ENCODE measurements around the gene CTNNA3.

The CTNNA3 gene

DNA sequence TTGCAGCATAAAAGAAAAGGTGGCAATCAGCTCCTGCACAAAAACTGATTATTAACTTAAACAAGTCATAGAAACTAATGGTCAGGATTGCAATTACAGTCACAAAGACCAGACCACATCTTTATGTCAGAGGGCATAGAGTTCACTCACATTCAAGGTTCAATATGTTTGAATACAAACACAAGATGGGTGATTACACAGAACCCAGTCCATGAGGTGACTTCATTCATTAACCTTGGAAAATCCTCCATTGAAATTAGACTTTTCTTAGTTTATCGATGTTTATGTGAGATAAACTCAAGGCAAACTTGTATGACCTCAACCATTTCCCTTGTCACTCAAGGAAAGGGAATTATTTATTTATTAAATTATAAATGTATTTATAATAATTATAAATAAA, 1158.8 kb downstream of the CTNNA3 start:
- no peak for DNase-seq (ENCODE audit: low read depth)

DNA sequence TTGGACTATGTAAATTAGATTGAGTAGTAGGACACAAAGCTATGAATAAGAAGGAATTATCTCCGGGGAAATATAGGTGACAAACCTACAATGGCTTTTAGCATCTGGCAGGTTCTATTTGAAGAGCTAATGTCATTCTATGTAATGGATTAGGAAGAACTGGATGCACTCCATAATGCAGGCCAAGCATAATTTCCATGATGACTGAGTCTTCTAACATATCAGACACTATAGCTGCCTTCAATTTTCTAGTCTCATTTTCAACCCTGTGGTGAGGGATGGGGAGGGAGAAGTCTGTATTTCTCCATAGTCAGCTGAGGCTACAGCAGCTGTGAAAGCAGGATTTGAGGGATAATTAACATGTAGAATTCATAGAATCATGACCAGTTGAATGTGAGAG, 1160.6 kb downstream of the CTNNA3 start:
- DNase-seq (ENCODE audit: low read depth): no peak

DNA sequence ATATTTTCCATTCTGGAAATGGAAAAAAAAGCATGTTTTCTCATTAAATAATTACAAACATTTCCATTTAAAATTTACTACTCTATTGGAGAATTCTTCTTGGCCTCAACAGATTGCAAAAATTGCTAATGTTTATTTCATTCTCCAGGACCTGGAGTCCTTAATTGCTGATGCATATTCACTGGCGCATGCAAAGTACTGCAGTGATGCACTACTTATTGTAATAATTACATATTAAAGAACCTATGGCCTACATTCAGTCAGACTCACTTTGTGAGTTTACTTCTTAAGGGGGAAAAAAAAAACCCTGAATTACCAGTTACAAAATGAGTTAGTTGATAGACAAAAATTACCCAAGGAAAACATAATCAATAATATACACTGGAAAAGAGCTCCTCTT, 1161.1 kb downstream of the CTNNA3 start:
- DNase-seq (ENCODE audit: low read depth): no peak

DNA sequence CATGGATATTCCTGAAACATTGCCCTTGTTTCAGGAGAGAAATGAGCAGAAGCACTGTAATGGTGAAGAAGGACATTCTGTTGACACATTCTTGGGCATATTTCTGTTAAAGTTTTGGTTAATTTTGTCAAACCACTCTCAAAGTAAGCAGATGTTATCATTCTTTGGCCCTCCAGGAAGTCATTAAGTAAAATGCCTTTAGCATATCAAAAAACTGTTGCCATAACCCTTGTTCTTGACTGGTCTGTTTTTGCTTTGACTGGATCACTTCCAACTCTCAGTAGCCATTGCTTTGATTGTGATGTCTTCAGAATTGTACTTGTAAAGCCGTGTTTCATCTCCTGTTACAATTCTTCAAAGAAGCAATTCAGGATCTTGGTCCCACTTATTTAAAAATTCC, 1174.5 kb downstream of the CTNNA3 start:
- DNase-seq (ENCODE audit: low read depth): no peak

DNA sequence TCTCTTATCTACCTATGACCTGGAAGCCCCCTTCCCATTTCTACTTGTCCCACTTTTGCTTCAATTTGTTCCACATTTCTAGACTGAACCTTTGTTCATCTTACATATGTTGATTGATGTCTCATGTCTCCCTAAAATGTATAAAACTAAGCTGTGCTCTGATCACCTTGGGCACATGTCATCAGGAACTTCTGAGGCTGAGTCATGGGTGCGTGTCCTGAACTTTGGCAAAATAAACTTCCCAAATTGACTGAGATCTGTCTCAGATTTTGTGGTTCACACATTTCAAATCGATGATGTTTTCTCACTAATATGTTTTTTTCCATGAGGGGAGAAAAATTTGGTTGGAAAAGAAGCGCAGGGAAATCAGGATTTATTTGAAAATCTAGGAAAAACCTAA, 1176.4 kb downstream of the CTNNA3 start:
- no peak for DNase-seq (ENCODE audit: low read depth)

DNA sequence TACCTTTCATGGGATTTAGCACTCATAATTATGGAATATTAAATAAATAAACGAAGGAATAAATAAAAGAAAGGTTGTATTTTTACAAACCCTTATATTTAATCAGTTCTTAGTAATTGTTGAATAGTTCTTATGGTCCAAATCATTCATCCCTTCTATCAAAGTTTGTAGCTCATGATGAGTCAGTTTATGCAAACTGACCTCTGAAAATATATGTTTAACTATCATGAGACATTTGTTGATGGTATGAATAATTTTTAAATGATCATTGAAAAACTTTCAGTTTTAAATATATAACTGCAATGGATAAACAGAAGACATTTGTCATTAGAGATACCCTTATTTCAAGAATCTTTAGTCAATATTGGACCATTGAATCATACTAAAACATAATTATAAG, 1181.3 kb downstream of the CTNNA3 start:
- DNase-seq (ENCODE audit: low read depth): no peak

DNA sequence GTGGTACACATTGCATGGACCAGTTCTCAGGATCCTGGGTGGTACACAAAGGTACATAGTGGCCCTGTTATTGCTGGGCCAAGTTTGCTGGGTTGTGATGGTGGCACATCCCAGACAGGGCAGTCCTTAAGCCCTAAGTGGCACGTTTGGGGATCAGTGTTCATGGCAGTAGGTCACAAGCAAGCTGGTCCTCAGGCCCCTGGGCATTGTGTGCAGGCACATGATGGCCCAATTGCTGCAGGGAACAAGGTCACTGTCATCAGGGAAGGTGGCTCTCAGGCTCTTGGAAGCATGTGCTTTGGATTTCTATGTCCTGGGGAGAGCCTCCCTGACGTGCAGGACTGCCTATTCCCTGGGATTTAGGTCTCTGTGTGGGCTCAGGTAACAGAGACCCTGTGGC, 1182.5 kb downstream of the CTNNA3 start:
- no peak for DNase-seq (ENCODE audit: low read depth)

DNA sequence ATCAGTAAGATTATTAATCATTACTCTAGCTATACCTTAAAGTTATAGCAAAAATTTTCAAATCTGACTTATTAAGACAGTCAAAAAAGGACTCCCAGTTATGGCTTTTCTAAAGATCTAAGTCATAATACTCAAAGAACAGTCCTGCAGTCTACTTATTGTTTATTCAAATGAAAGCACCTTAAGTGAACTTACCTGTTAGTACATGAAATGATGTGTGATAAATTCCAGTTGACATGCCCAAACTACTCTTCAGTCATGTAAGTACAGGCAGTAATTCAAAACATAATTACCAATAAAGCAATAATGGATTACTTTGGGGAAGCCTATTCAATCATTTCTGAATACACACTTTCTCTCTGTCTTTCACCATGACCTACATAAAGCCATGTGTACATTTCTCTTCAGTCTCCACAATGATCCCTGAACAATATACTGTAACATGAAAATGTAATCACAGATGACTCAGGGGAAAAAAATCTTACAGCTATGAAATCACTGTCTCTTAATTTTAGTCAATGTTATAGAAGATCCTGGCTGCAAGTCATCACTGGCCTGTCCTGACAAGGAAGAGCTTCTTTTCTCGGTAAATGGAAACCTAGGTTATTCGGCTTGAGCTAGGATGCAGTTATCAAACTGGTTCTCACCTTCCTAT, 1190.9 kb downstream of the CTNNA3 start:
- no peak for DNase-seq (ENCODE audit: low read depth)

DNA sequence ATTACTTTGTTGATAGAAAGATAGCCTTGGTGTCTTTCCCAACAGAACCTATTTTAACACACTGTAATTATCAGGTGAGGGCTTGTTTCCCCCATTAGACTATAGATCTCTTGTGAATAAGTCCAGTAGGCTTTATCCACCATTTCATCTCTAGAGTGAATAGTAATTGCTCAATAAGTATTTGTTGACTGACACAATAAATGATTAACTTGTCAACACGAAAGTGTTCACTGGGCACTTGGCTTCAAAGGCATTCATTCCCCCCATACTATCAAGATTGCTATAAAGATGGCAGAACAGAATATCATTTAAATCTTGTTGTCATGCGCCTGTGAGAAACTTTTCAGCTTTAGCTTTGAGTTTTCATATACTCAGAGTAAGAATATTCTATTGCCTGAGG, 1194.6 kb downstream of the CTNNA3 start:
- no peak for DNase-seq (ENCODE audit: low read depth)

DNA sequence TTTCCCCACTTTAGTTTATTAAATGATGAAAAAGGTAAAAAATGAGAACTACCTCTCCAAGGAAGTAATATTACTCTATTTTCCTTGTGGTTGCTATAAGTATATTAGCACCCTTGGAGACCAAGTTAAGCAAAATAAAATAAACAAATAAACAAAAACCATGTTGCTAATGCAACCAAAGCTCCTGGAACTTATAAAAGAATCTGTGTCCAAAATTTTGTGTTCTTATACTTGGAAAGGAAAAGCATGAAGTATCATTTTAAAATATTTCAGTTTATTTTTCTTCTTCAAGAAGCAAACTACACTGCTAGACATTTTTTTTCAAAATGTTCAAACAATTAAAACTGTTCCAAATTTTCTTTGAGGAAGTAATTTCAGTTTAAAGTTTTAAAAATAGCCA, 1212.0 kb downstream of the CTNNA3 start:
- DNase-seq (ENCODE audit: low read depth): no peak

DNA sequence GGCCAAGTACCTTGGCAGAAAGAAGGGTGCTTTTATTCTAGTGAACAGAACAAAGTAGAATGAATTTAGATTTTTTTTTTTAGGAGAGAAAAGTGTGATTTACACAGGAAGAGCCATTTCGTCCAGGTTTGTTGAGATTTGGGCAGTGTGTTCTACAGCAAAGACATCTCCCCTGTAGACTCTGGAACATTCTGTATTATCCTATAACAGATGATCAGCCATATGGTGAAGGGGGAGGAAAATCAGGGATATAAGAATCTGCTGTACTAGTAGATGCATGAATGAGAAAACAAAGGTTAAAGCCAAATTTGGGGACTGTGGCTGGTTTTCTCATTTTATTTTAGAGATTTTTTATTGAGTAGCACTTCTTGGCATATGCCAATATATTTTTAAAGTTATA, 1223.8 kb downstream of the CTNNA3 start:
- DNase-seq (ENCODE audit: low read depth): no peak

DNA sequence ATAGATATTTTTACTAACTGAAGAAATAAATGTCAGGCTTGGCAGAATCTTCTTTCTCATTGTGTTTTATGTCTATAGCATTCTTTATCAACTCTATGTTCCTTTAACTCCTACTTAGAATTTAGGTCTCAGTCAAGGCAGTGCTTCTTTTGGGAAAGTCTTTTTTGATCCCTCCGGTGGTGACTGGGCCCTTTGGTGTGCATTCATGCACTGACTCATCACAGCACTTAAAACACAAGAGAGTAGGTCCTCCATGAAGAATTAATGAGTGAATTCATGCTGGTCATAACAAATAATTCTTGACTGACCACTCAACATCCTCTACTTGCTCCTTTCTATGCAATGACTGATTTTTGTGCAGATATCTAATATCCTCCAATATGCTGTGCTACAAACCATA, 1229.0 kb downstream of the CTNNA3 start:
- DNase-seq (ENCODE audit: low read depth): no peak

DNA sequence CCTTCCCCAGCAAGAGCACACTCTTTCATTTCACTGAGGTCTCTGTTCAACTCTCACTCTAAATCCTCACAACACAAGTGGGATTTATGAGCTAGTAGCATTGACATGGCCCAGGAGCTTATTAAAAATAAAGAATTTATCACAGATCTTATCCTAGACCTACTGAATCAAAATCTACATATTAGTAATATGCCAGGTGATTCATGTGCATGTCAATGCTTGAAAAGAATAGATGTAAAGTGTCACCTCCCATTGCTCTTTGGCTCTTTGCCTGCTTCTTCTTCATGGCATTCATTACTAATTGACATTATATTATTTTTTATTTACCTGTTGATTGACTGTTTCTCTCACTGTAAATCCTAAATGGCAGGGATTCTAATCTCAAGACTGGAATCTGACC, 1229.4 kb downstream of the CTNNA3 start:
- DNase-seq (ENCODE audit: low read depth): no peak

DNA sequence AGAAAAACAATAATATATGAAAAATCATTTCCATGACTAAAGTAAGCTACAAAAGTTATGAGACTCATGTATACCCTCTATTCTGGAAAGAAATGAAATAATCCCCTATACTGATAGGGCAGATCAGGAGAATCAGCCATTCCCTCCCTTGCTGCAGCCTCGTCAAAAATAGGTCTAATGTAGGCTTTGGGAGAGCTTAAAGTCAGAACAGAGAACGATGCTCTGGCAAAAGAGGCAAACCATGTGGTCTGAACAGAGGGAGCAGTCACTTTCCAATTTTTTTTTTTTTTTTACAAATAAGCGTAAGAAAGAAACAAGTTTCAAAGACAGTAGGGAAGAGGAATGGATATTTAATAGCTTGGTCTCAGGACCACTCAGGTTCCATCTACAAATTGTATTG, 1232.4 kb downstream of the CTNNA3 start:
- no peak for DNase-seq (ENCODE audit: low read depth)

DNA sequence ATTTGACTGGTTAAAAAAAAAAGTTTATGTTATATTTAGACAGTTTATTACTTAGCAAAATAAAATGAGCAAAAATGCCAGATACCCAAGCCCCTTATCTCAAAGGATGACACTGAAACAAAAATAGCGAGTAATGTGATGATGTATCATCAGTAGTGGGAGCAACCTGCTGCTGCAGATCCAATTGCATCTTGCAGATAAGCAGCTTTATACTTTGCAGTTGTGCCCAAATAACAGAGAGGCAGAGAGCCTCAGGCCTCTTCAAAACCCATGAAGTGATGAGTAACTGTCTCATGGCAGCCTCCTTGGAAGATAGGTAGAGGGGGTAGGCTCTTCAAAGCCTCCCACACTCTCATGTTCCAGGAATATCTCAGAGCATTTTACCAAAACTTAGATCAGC, 1238.4 kb downstream of the CTNNA3 start:
- no peak for DNase-seq (ENCODE audit: low read depth)

DNA sequence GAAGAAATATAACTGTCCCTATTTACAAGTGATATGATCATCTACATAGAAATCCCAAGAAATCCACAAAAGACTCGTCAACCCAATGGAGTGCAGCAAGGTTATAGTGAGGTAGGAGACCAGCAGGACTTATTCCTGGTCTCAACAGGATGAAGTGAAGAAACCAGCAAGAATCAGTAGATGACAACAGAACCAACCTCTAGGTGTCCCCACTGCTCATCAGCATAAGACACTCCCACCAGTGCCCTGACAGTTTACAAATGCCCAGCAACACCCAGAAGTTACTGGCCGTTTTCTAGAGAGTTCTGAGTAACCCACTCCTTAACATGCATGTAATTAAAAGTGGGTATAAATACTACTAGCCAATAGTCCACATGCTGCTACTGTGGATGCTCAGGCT, 1240.7 kb downstream of the CTNNA3 start:
- DNase-seq (ENCODE audit: low read depth): no peak

DNA sequence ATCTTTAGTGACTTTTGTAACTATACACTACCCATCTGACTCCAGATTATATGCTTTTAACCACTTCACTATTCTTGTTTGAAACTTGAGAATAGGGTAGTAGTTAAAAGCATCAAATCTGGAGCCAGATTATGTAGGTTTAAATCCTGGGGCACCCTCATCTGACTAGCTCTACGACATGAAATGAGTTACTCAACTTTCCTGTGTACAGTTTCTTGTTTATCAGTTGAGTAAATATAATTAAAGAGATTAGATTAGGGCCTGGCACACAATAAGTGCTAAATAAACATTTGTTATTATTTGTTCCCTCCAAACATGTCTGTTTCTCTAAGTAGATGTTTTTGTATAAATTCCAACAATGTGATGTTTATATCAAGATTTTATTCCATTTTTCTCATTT, 1255.4 kb downstream of the CTNNA3 start:
- no peak for DNase-seq (ENCODE audit: low read depth)

DNA sequence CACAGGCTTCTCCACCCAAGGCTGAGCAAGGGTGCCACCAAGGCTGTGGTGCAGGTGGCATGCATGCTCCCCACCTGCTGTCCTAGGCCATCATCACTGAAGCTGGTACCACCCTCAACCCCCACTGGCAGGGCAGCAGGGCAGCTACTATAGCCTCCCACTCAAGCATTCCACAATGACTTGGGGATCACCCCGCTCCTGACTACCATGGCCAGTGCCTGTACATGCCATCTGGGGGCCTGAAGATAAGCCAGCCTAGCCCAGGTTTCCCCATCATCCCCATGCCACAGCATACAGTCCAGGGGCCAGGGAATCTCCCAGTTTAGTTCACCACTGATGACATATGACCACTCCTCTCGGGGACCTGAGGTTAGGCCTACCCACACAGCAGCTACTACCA, 1281.1 kb downstream of the CTNNA3 start:
- no peak for DNase-seq (ENCODE audit: low read depth)

DNA sequence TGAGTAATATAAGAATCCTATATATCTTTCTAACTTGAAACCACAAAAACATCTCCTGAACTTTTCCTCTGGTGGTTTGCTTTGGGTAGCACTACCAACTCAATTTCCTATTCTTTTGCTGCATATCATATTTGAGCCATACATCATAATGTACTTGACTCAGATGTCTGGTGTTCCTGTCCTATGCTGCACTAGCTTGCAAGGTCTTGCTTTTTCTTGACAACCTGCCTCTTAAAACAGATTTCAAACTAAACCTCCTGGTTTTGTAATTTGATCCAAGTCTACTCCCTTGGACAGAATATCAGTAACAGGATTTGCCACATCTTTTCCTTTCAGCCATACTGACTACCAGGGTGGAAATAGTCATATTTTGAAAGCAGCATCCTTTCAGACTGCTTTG, 1290.4 kb downstream of the CTNNA3 start:
- no peak for DNase-seq (ENCODE audit: low read depth)

DNA sequence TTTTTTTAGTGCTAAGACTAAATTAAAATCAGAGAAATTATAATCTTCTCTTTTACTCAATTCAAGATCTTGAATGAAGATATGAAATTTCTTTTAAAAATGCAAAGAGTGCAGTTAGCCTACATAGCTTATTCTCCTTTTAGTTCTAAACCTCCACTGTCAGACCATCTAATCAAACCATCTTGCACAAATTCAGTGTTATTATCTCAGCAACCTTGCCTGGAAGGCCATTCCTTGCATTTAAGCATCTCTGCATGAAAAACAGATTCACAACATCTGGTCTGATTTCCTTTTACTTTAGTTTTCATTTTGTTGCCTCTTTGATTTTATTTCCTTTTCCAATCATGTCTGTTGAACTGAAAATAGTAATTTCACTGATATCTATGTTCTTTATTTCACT, 1297.3 kb downstream of the CTNNA3 start:
- no peak for DNase-seq (ENCODE audit: low read depth)

DNA sequence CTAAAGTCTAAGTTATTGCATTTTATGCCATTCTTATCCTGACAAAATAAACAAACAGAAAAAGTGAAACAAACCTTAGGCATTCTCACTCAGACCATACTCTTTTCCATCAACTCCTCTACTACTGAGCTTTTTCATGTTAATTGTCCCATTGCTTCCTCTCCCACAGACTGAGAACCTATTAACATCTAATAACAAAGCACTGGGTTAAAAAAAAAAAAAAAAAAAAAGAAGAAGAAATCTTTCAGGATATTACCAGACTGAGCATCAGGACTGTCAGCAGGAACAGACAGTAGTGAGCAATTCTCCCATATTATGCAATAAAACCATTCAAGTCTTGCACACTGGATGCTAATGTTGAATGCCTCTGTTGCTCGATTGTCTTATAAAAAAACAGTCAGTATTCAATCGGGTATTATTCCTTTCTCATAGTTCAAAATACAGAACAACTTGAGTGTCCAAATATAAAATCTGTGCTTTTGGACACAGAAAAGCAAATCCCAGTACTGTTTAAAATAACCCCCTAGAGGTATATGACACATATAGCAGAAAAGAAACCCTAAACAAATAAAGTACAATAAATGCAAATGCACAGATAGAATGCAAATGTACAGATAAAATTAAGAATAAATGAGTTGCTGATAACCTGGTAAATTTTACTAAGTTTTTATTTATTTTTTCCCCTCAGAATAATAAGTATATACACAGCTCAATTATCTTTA, 1301.5 kb downstream of the CTNNA3 start:
- no peak for DNase-seq (ENCODE audit: low read depth)

DNA sequence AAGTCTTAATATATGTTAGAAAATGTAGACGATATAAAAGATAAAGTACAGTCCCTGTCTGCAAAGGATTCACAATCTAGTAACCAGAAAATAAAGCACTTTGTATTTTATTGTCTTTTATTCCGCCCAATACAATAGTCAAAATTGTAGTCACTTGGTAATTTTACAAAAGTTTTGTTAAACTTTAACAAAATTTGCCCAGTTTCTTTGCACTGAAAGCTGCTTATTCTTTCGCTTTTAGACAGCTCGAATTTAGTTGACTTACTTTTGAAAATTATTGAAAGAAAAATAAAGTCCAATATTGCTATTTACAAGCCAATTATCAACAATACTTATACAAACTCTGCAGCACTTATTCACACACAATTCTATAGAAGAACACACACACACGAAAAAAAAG, 1305.1 kb downstream of the CTNNA3 start:
- no peak for DNase-seq (ENCODE audit: low read depth)

DNA sequence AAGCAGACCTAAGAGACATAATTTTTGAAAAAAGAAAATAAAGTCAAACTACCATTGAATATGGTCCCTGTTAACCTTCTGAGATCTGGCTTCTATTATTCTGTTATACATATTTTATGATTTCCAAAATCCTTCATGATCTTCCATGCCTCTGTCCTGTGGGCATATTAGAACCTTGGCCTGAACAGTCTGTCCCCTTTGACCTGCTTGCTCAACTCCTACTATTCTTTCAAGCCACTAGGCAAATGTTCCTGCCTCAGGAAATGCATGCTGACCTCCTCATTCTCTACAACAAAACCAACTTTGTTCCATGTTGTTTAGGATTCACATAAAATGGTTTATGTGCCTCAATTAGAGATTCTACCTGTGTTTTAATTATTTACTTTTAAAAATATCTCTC, 1315.0 kb downstream of the CTNNA3 start:
- DNase-seq (ENCODE audit: low read depth): no peak
